Endodermal cell (in vitro differentiated cells): Measurements from ENCODE around the gene SPTLC2. TPM values are rescaled to one million over a fixed set of nuclear protein-coding genes. Genes with fewer than 3 reads are reported as not detected.

Source experiments
- DNase-seq: peaks from one replicate; pipeline ENCODE4 v3.0.0-alpha.2; 2017
- H3K27ac ChIP-seq: 2 replicates; pipeline ENCODE4 v1.5.1; 2013; ENCODE audit warnings: mild to moderate bottlenecking, low read depth, low read length, moderate library complexity
- H3K27me3 ChIP-seq: 2 replicates; pipeline ENCODE4 v1.6.1; 2013; ENCODE audit warnings: mild to moderate bottlenecking, low read length, moderate library complexity; ENCODE audit not compliant: insufficient read depth, control insufficient read depth, poor library complexity, severe bottlenecking
- H3K36me3 ChIP-seq: 2 replicates; pipeline ENCODE4 v1.7.0; 2013; ENCODE audit warnings: mild to moderate bottlenecking, low read length, moderate library complexity; ENCODE audit not compliant: control insufficient read depth, insufficient read depth
- H3K4me1 ChIP-seq: one replicate; pipeline ENCODE4 v1.7.0; 2013; ENCODE audit warnings: low read length; ENCODE audit not compliant: control insufficient read depth, insufficient read depth
- H3K4me3 ChIP-seq: 2 replicates; pipeline ENCODE4 v1.5.1; 2013; ENCODE audit warnings: mild to moderate bottlenecking, low read length, moderate library complexity
- H3K9ac ChIP-seq: 2 replicates; pipeline ENCODE4 v1.6.1; 2013; ENCODE audit warnings: mild to moderate bottlenecking, low read length, moderate library complexity; ENCODE audit not compliant: poor library complexity, severe bottlenecking; ENCODE audit errors: extremely low read depth
- H3K9me3 ChIP-seq: 2 replicates; pipeline ENCODE4 v1.6.1; 2013; ENCODE audit warnings: mild to moderate bottlenecking, low read length, moderate library complexity; ENCODE audit not compliant: control insufficient read depth
- H3K27ac Mint-ChIP-seq: 2 replicates; pipeline ENCODE4 v1.8.0; 2020; ENCODE audit warnings: mixed read lengths
- H3K27me3 Mint-ChIP-seq: 2 replicates; pipeline ENCODE4 v1.8.0; 2021; ENCODE audit warnings: mild to moderate bottlenecking, mixed read lengths; ENCODE audit not compliant: insufficient read depth
- H3K36me3 Mint-ChIP-seq: 2 replicates; pipeline ENCODE4 v1.8.0; 2020; ENCODE audit warnings: low read depth, mixed read lengths
- H3K4me1 Mint-ChIP-seq: 2 replicates; pipeline ENCODE4 v1.8.0; 2020; ENCODE audit warnings: mixed read lengths
- H3K4me3 Mint-ChIP-seq: 2 replicates; pipeline ENCODE4 v1.8.0; 2020; ENCODE audit warnings: mild to moderate bottlenecking, moderate library complexity, mixed read lengths
- H3K9me3 Mint-ChIP-seq: 2 replicates; pipeline ENCODE4 v1.8.0; 2020; ENCODE audit warnings: mild to moderate bottlenecking, mixed read lengths
- WGBS, 2 experiments: methylation state at CpG; one replicate each; pipeline versions ENCODE4 v1.1.5 to v1.1.7; 2013; ENCODE audit warnings: missing lambda C conversion rate in 2 of 2, mixed read lengths in 1 of 2; ENCODE audit not compliant: insufficient coverage in 1 of 2, insufficient read length in 1 of 2; 5-methylcytosine and 5-hydroxymethylcytosine counted together
- total RNA-seq, 2 donors: library from RNA; stranded (reverse); fragmentation: NEBNext Ultra II Directional in 1 of 2; extraction: Animal tissue kit (Norgen Biotek cat#: 25700) in 1 of 2; gene quantifications; 2 replicates in 1 of 2; 3 replicates in 1 of 2; pipeline ENCODE4 v1.2.1, GENCODE V29; 2021
- TF ChIP-seq, protein P1 (sequence below): fragments of 200-600 bp; sonication (generic); conservative IDR thresholded peaks from 2 replicates; pipeline ENCODE4 v1.5.0; 2021; ENCODE audit warnings: antibody characterized with exemption, mild to moderate bottlenecking

Gene SPTLC2
- total RNA-seq, 2 donors from 2014 or later: 32.6 to 32.7 TPM

DNA sequence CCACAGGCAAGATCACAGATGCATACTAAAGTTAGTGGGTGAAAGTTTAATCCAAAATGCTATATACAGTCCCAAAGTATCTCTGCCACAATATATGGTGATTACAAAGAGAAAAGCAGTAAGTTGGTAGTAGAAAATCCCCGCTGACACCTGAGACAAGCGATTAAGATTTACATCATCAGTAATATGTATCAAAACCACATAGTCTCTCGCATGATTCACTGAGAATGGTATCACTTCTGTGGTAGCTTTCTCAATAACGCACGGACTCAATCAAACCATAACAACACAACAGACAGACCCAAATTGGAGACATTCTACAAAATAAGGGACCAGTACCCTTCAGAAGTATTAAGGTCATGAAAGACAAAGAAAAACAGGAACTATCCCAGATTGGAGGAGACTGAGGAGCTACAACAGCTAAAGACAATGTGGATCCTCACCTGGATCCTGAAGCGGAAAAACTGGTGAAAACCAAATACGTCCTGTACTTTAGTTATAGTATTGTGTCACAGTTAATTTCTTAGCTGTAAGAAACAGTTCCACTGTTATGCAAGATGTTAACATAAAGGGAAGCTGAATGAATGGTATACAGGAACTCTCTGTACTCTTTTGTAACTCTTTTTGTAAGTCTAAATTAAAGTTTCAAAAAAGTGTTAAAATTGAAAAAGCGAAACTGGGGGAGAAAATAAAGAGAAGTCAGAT is 51.0 kb downstream of the SPTLC2 start:
- no peak overlapping the region for H3K27ac Mint-ChIP-seq
- peaks cover 55% of the 10 kb centered on the region for H3K36me3 Mint-ChIP-seq
- H3K9me3 Mint-ChIP-seq: no peaks in the 10 kb centered on the region
- Histone ChIP-seq H3K9ac (no peak overlapping the region), H3K27ac (no peak overlapping the region), H3K4me1 (no peaks in the 10 kb centered on the region), H3K9me3 (no peaks in the 10 kb centered on the region), H3K36me3 (peaks cover 50% of the 10 kb centered on the region), H3K27me3 (no peaks in the 10 kb centered on the region), H3K4me3 (no peak overlapping the region)
- TF ChIP-seq, protein P1, sequence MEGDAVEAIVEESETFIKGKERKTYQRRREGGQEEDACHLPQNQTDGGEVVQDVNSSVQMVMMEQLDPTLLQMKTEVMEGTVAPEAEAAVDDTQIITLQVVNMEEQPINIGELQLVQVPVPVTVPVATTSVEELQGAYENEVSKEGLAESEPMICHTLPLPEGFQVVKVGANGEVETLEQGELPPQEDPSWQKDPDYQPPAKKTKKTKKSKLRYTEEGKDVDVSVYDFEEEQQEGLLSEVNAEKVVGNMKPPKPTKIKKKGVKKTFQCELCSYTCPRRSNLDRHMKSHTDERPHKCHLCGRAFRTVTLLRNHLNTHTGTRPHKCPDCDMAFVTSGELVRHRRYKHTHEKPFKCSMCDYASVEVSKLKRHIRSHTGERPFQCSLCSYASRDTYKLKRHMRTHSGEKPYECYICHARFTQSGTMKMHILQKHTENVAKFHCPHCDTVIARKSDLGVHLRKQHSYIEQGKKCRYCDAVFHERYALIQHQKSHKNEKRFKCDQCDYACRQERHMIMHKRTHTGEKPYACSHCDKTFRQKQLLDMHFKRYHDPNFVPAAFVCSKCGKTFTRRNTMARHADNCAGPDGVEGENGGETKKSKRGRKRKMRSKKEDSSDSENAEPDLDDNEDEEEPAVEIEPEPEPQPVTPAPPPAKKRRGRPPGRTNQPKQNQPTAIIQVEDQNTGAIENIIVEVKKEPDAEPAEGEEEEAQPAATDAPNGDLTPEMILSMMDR: no peak
- no peak overlapping the region for H3K4me3 Mint-ChIP-seq
- no peaks in the 10 kb centered on the region for H3K4me1 Mint-ChIP-seq
- DNase-seq: no peak
- H3K27me3 Mint-ChIP-seq: no peaks in the 10 kb centered on the region
- 84 to 92% methylated on average over 5 to 8 of the region's 8 CpGs for WGBS, 2 experiments

DNA sequence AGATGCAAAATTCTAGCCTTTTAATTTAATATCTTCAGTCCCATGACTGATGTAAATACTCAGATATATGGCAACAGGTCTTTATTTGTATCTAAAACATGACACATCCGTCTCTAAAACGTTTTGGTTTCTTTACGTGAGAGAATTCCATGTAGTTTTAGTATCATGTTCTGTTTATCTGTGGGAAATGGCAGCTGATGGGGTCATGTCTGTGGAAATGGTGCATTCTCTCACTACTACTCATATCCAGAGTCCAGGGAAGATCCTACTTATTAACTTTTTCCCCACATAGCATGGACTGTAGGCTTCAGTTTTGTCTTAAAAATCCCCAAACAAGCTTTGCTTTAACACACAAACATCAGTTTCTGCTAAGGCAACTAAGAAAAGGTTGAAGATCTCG is 53.8 kb downstream of the SPTLC2 start:
- WGBS, 2 experiments: 94 to 100% methylated on average over 1 to 4 of the region's 4 CpGs
- Histone ChIP-seq H3K36me3 (peaks cover 57% of the 10 kb centered on the region), H3K4me1 (no peaks in the 10 kb centered on the region), H3K9me3 (no peaks in the 10 kb centered on the region), H3K9ac (no peak overlapping the region), H3K4me3 (no peak overlapping the region), H3K27me3 (no peaks in the 10 kb centered on the region), H3K27ac (no peak overlapping the region)
- H3K4me1 Mint-ChIP-seq: no peaks in the 10 kb centered on the region
- no peak for DNase-seq
- no peak overlapping the region for H3K27ac Mint-ChIP-seq
- H3K36me3 Mint-ChIP-seq: peaks cover 54% of the 10 kb centered on the region
- H3K27me3 Mint-ChIP-seq: no peaks in the 10 kb centered on the region
- TF ChIP-seq, protein P1: no peak
- H3K4me3 Mint-ChIP-seq: no peak overlapping the region
- no peaks in the 10 kb centered on the region for H3K9me3 Mint-ChIP-seq

DNA sequence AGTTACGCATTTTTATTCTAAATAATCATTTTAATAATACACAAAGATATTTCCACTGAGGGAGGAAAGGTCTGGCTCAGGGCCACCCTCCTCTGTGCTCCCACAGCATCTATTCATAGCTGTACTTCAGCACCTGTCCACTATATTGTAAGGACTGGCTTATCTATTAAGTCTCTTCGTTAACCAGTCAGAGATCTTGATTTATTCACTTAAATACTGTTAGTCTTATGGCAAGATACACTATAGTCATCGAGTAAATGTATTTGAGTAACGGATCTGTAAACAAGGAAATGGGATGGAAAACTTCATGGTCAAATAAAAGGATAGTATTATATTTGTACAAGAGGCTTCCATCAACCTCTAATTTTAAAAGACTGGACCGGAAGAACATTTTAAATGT is 54.6 kb downstream of the SPTLC2 start:
- DNase-seq: no peak
- Mint-ChIP-seq H3K27ac (no peak overlapping the region), H3K36me3 (peaks cover 53% of the 10 kb centered on the region), H3K4me1 (no peaks in the 10 kb centered on the region), H3K27me3 (no peaks in the 10 kb centered on the region), H3K9me3 (no peaks in the 10 kb centered on the region), H3K4me3 (no peak overlapping the region)
- TF ChIP-seq, protein P1: no peak
- peaks cover 59% of the 10 kb centered on the region for H3K36me3 ChIP-seq
- no peak overlapping the region for H3K4me3 ChIP-seq
- H3K27ac ChIP-seq: no peak overlapping the region
- H3K27me3 ChIP-seq: no peaks in the 10 kb centered on the region
- H3K9me3 ChIP-seq: no peaks in the 10 kb centered on the region
- WGBS, 2 experiments: 83 to 100% methylated on average over 2 to 3 of the region's 5 CpGs
- H3K4me1 ChIP-seq: no peaks in the 10 kb centered on the region
- H3K9ac ChIP-seq: no peak overlapping the region
